GM21737 (cell line): ENCODE data around the gene IL12RB2.
"Not testable (repeated sequence)": the region's sequence is repeated elsewhere in the genome, so short reads cannot be mapped to it uniquely, and the experiment has no call there.

ENCODE experiments used
- ATAC-seq: cut with Tn5 transposase; IDR thresholded peaks from one replicate; pipeline ENCODE4 v1.9.1; 2021; ENCODE audit warnings: mild to moderate bottlenecking, moderate library complexity; ENCODE audit not compliant: unreplicated experiment

Gene IL12RB2

GRCh38 chr1:67430358-67431155, 122.9 kb downstream of the IL12RB2 start, which contains the start of gene SERBP1:
Gene SERBP1, minus strand, starts transcription at chr1:67430402. Its CDS starts 102 bp downstream, at chr1:67430300.
- ATAC-seq = peak; percentile 92

GRCh38 chr1:67431156-67431765, 123.6 kb downstream of the IL12RB2 start:
- no peak for ATAC-seq

GRCh38 chr1:67431869-67432578, 124.4 kb downstream of the IL12RB2 start:
- ATAC-seq = no peak

DNA sequence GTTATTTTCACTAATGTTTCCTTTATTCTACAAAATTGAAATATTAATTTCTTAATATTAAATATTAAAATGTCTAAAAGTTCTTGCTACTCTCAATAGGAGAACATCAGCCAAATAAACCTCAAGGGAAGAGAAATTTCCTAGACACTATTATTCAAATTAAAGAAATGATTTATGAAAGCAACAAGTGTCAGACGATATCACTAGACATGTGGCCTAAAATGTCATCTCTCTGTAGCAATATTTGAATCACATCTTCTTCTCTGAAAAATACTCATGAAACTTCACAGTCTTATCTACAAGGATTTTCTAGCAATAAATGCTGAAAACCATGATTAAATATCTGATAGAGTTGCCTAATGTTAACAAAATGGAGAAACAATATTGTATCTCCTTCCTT, 125.1 kb downstream of the IL12RB2 start:
- ATAC-seq = no peak

DNA sequence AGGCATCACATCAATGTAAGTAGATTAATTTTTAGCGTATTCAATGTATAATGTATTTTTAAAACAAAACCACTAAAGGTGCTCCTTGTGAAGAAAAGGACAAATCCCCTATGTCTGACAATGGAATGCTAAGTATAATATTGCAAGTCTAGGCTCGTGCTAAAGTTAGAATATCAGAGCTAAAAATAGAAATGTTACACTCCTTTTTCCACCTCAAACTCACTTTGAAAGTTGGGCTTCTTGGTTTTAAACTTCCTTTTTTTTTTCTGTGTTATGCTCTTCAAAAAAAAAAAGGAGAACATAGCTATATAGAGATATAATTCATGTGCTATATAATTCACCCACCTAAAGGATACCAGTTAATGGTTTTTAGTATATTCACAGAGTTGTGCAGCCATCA, 126.2 kb downstream of the IL12RB2 start:
- ATAC-seq = no peak

- no peak for ATAC-seq
Measured at GRCh38 chr1:67434491-67434890, 126.8 kb downstream of the IL12RB2 start.

DNA sequence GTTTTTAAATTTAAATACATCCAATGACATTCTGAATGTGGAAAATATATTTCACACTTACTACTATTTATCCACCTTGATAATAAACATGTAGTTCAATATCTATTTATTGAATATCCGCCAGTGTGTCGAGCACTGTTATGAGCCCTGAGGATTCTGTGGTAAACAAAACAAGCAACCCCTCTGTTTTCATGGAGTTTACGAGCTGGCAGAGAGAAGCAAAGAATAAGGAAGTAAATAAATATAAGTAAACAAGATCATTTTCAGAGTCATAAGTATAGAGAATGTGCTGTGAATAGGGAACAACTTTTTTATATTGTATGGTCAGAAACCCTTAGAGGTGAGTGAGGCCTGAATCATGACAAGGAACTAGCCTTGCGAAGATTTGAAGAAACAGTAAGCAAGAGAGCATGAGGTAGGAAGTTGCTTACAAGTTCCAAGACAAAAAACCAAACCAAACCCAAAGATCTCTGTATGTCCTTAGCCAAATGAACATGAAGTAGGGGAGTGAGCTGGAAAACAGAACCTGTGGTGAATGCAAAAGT, 128.9 kb downstream of the IL12RB2 start:
- ATAC-seq = no peak

DNA sequence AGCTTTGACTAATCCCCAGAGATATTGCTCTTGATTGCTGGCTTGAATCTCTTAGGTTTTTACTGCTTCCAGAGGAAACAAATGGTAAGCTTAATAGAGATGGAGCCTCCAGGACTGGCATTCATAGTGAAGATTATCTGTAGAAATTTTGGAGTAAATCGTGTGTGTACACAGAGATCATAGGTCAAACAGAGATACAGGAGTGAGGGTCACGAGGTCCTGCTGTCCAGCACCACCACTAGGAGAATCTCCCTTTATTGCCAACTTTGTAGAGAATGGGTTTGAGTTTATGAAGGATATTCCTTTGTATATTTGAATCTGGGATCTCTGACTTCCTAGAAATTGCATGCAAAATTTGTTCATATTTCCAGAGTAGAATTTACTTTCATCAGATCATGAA, 130.3 kb downstream of the IL12RB2 start:
- ATAC-seq = no peak

DNA sequence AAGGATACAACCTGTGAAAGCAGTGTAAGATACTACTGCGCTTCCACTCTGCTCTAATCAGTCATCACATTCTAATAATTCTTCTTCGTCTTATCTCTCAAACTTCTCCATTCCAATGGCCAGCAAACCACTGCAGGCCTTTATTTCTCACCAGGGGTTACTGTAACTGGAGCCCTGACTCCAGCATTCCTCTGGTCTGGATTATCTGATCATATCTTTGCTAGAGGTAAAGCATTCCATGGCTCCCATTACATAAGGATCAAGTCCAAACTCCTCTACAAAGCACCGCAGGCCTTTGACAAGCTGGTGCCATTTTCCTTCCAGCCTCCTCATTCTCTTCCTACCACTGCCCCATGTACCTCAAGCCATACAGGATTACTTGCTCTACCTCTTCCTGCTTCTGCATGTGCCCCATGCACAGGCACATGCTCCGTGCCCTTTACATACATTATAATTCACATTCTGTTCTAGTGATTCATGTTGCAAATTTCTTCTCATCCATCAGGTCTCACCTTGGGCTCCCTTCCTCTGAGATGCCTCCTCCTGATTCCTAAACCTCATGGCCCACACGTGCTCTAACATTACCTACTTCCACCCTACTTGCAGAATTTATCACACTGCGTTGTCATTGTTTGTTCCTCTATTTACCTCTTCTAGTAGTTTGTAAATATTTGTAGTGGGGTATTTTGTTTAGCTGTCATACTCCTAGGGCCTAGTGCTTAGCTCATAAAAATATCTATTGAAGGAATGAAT, 131.8 kb downstream of the IL12RB2 start:
- no peak for ATAC-seq

DNA sequence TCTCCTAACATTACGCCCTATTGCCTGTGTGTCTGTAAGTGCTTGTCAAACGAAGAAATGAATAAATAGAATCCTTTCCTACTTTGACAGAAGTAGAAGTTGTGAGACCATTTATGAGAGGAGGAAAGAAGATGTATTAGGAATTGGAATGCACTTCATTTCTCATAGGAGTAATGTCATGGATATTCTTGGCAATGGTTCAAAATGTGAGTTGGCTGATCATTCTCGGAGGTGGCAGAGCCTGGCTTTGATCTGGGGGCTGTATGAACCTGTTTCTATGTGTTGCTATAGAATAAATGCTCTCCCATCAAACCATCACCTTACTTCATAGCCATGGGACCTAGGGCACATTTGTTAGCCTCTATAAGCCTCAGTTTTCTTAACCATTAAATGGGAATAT, 132.7 kb downstream of the IL12RB2 start:
- no peak for ATAC-seq

- ATAC-seq = no peak
Measured at GRCh38 chr1:67441183-67441582, 133.5 kb downstream of the IL12RB2 start.

- no peak for ATAC-seq
Measured at GRCh38 chr1:67441739-67442281, 134.1 kb downstream of the IL12RB2 start.

GRCh38 chr1:67446014-67446413, 138.3 kb downstream of the IL12RB2 start:
- ATAC-seq = not testable (repeated sequence)
